SH-SY5Y (cell line): ENCODE measurements around the gene BSN.

Experiments used
- GATA2 ChIP-seq: IDR thresholded peaks from 2 replicates; pipeline ENCODE4 v1.6.1; 2011; ENCODE audit warnings: mild to moderate bottlenecking, low read depth, low read length
- GATA3 ChIP-seq: IDR thresholded peaks from 2 replicates; pipeline ENCODE4 v1.6.1; 2011; ENCODE audit warnings: low read depth, mild to moderate bottlenecking, low read length, moderate library complexity

GRCh38 chr3:49657208-49657915 is 103.1 kb downstream of the BSN start:
- TF ChIP-seq GATA2 (no peak), GATA3 (no peak)
